Astrocyte (in vitro differentiated cells and primary cell): ENCODE measurements around the gene KRTAP6-2. TPM values are rescaled to one million over a fixed set of nuclear protein-coding genes. Genes with fewer than 3 reads are reported as not detected.

Source experiments
- DNase-seq: peaks from one replicate; pipeline ENCODE4 v3.0.0-alpha.2; 2010; ENCODE audit warnings: low read depth
- FAIRE-seq: peaks from 2 replicates; lab custom pipeline; 2011; peaks lifted over from hg19 to GRCh38; lab: Jason Lieb, UNC
- H2AFZ ChIP-seq: 2 replicates; pipeline ENCODE4 v1.6.0; 2012; ENCODE audit warnings: low read depth, low read length, inconsistent platforms
- H3K27ac ChIP-seq: 2 replicates; pipeline ENCODE4 v1.5.1; 2011; ENCODE audit warnings: low read depth, low read length, inconsistent platforms
- H3K27me3 ChIP-seq: 2 replicates; pipeline ENCODE4 v1.6.0; 2011; ENCODE audit warnings: low read length, inconsistent platforms; ENCODE audit not compliant: insufficient read depth
- H3K36me3 ChIP-seq: 2 replicates; pipeline ENCODE4 v1.5.1; 2011; ENCODE audit warnings: low read length, inconsistent platforms; ENCODE audit not compliant: insufficient read depth
- H3K4me1 ChIP-seq: 2 replicates; pipeline ENCODE4 v1.5.1; 2011; ENCODE audit warnings: low read length, inconsistent platforms; ENCODE audit not compliant: insufficient read depth
- H3K4me2 ChIP-seq: 2 replicates; pipeline ENCODE4 v1.6.0; 2012; ENCODE audit warnings: low read length, inconsistent platforms
- H3K4me3 ChIP-seq: 2 replicates; pipeline ENCODE4 v1.5.1; 2011; ENCODE audit warnings: low read depth, mild to moderate bottlenecking, low read length, inconsistent platforms; ENCODE audit not compliant: insufficient read depth
- H3K79me2 ChIP-seq: 2 replicates; pipeline ENCODE4 v1.6.0; 2012; ENCODE audit warnings: mild to moderate bottlenecking, low read length, inconsistent platforms; ENCODE audit not compliant: insufficient read depth
- H3K9ac ChIP-seq: 2 replicates; pipeline ENCODE4 v1.6.0; 2012; ENCODE audit warnings: mild to moderate bottlenecking, low read length, inconsistent platforms
- H3K9me3 ChIP-seq: 2 replicates; pipeline ENCODE4 v1.5.1; 2012; ENCODE audit warnings: low read depth, mild to moderate bottlenecking, low read length, inconsistent platforms; ENCODE audit not compliant: insufficient read depth
- H4K20me1 ChIP-seq: 2 replicates; pipeline ENCODE4 v1.6.0; 2012; ENCODE audit warnings: low read length, inconsistent platforms; ENCODE audit not compliant: insufficient read depth
- H3K27ac Mint-ChIP-seq: one replicate; pipeline ENCODE4 v1.8.0; 2021; ENCODE audit warnings: mild to moderate bottlenecking, mixed read lengths; ENCODE audit not compliant: unreplicated experiment
- H3K27me3 Mint-ChIP-seq: one replicate; pipeline ENCODE4 v1.8.0; 2021; ENCODE audit warnings: low read depth, mixed read lengths; ENCODE audit not compliant: unreplicated experiment
- H3K36me3 Mint-ChIP-seq: one replicate; pipeline ENCODE4 v1.8.0; 2021; ENCODE audit warnings: low read depth, mixed read lengths; ENCODE audit not compliant: unreplicated experiment
- H3K4me1 Mint-ChIP-seq: one replicate; pipeline ENCODE4 v1.8.0; 2021; ENCODE audit warnings: low read depth, mixed read lengths; ENCODE audit not compliant: unreplicated experiment
- H3K4me3 Mint-ChIP-seq: one replicate; pipeline ENCODE4 v1.8.0; 2021; ENCODE audit warnings: mild to moderate bottlenecking, moderate library complexity, mixed read lengths; ENCODE audit not compliant: unreplicated experiment
- H3K9me3 Mint-ChIP-seq: one replicate; pipeline ENCODE4 v1.8.0; 2021; ENCODE audit warnings: mild to moderate bottlenecking, mixed read lengths; ENCODE audit not compliant: unreplicated experiment
- CTCF ChIP-seq: IDR thresholded peaks from 2 replicates; pipeline ENCODE4 v1.5.1; 2011; ENCODE audit warnings: low read depth, mild to moderate bottlenecking, inconsistent platforms, low read length, moderate library complexity; ENCODE audit not compliant: insufficient read depth
- EZH2 ChIP-seq: IDR thresholded peaks from 2 replicates; pipeline ENCODE4 v1.6.1; 2012; ENCODE audit warnings: mild to moderate bottlenecking, low read length, inconsistent platforms; ENCODE audit not compliant: insufficient read depth
- total RNA-seq: library from RNA; stranded (reverse); gene quantifications from 2 replicates; pipeline ENCODE4 v1.2.1, GENCODE V29; 2021

The KRTAP6-2 gene
- total RNA-seq, 1 donor from 2014 or later: not detected

DNA sequence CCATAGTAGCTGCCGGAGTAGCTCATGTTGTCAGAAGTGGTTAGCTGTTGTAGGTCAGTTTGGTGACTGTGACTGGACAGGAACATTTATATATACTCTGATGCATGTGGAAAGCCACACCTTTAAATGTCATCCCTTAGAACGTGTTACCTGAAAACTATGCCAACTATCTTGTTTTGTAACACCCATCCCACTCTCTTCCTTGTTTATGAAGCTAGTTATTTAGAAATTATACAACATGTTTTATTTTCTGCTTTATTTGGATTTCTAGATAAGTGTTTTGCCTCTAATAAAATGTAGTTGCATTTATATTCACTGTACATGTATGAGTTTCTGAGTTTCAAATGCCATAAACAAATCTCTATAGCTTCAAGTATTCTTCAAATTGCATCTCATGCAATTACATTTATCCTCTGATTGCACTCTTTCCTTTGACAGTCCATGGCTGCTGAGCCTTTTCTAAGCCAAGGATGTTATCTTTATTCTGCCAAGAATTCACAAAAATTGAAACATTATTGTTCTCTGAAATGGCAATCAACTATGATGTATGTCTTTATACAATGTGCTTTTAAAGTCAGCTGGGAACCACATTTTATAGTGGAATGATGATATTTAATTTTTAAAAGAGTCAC lies 37.3 kb downstream of the KRTAP6-2 start, which contains the start of gene KRTAP19-7:
Gene KRTAP19-7, minus strand, starts transcription at position 51 of the 632 bp plus-strand sequence. Its CDS starts 25 bp downstream, at position 26.
- H3K27ac Mint-ChIP-seq: no peak within 1 kb of the TSS
- no peak within 1 kb of the TSS for H2AFZ ChIP-seq
- H3K9me3 ChIP-seq: no peaks in the 10 kb centered on the region
- no peaks in the 10 kb centered on the region for H3K4me1 Mint-ChIP-seq
- H3K9ac ChIP-seq: no peak within 1 kb of the TSS
- no peaks in the 10 kb centered on the region for H3K4me1 ChIP-seq
- no peak within 1 kb of the TSS for H3K4me3 Mint-ChIP-seq
- DNase-seq (no peak), FAIRE-seq (no peak)
- no peaks in the 10 kb centered on the region for H3K27me3 Mint-ChIP-seq
- no peak within 1 kb of the TSS for H3K27ac ChIP-seq
- H3K36me3 ChIP-seq: no peaks in the 10 kb centered on the region
- no peaks in the 10 kb centered on the region for H3K36me3 Mint-ChIP-seq
- no peaks in the 10 kb centered on the region for H3K27me3 ChIP-seq
- H3K4me3 ChIP-seq: no peak within 1 kb of the TSS
- H3K79me2 ChIP-seq: no peaks in the 10 kb centered on the region
- TF ChIP-seq CTCF: no peak
- TF ChIP-seq EZH2: no peak
- no peaks in the 10 kb centered on the region for H4K20me1 ChIP-seq
- H3K9me3 Mint-ChIP-seq: no peaks in the 10 kb centered on the region
- H3K4me2 ChIP-seq: no peak within 1 kb of the TSS

GRCh38 chr21:30555095-30555494 lies 43.6 kb downstream of the KRTAP6-2 start:
- DNase-seq: no peak
- H3K9me3 Mint-ChIP-seq: peaks cover 2% of the 10 kb centered on the region
- no peaks in the 10 kb centered on the region for H3K9me3 ChIP-seq
- no peaks in the 10 kb centered on the region for H3K27me3 ChIP-seq
- H3K36me3 Mint-ChIP-seq: no peaks in the 10 kb centered on the region
- H3K79me2 ChIP-seq: no peaks in the 10 kb centered on the region
- no peak overlapping the region for H2AFZ ChIP-seq
- no peak overlapping the region for H3K4me3 ChIP-seq
- no peak overlapping the region for H3K4me2 ChIP-seq
- no peaks in the 10 kb centered on the region for H3K4me1 Mint-ChIP-seq
- TF ChIP-seq CTCF (no peak), EZH2 (no peak)
- H4K20me1 ChIP-seq: no peaks in the 10 kb centered on the region
- H3K4me3 Mint-ChIP-seq: no peak overlapping the region
- H3K9ac ChIP-seq: no peak overlapping the region
- no peaks in the 10 kb centered on the region for H3K4me1 ChIP-seq
- no peaks in the 10 kb centered on the region for H3K36me3 ChIP-seq
- no peak for FAIRE-seq
- no peak overlapping the region for H3K27ac Mint-ChIP-seq
- no peak overlapping the region for H3K27ac ChIP-seq
- H3K27me3 Mint-ChIP-seq: no peaks in the 10 kb centered on the region

GRCh38 chr21:30552782-30553181 lies 45.9 kb downstream of the KRTAP6-2 start:
- DNase-seq: no peak
- Mint-ChIP-seq H3K27me3 (no peaks in the 10 kb centered on the region), H3K4me1 (no peaks in the 10 kb centered on the region), H3K27ac (no peak overlapping the region), H3K36me3 (no peaks in the 10 kb centered on the region), H3K4me3 (no peak overlapping the region), H3K9me3 (peaks cover 2% of the 10 kb centered on the region)
- Histone ChIP-seq H3K36me3 (no peaks in the 10 kb centered on the region), H3K27ac (no peak overlapping the region), H3K4me3 (no peak overlapping the region), H3K4me1 (no peaks in the 10 kb centered on the region), H3K27me3 (no peaks in the 10 kb centered on the region), H2AFZ (no peak overlapping the region), H4K20me1 (no peaks in the 10 kb centered on the region), H3K9me3 (no peaks in the 10 kb centered on the region), H3K79me2 (no peaks in the 10 kb centered on the region), H3K9ac (no peak overlapping the region), H3K4me2 (no peak overlapping the region)
- TF ChIP-seq EZH2: no peak
- no peak for TF ChIP-seq CTCF
- FAIRE-seq: no peak
